ENCODE data around the gene GJA10.

The GJA10 gene

DNA sequence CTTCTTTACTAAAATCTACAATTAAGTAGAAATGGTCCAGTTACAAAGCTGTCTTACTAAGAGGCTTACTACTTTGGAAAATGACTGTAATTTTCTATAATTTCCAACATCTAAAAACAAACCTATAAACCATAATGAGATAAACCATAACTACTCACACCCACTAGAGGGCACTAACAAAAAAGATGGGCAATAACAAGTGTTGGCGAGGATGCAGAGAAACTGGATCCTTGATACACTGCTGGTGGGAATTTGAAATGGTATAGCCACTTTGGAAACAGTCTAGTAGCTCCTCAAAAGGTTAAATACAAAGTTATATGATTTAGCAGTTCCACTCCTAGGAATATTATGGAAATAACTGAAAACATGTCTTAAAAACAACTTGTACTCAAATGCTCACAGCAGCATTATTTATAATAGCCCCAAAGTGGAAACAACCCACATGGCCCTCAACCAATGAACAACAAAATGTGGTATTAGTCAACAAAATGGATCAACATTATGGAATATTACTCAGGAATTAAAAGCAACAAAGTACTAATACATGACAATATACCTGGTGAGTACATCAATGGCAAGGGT is 50.6 kb downstream of the GJA10 start:
- DNase-seq (ENCODE audit: low spot score), result no peak
